ENCODE measurements around the gene CD109.

CD109 gene

GRCh38 chr6:73695619-73696421 is at the start of gene CD109:
TSS of gene CD109 (plus strand) at chr6:73696203. CDS start at chr6:73696216, 13 bp downstream.
- Histone ChIP-seq H3K4me3 (ENCODE audit: low read depth, low read length) (peak within 1 kb of the TSS; percentile 69), H3K9ac (ENCODE audit: low read depth, low read length) (peak within 1 kb of the TSS; percentile 32), H3K36me3 (ENCODE audit: control insufficient read depth, insufficient read depth, low read length) (no peaks in the 10 kb centered on the region), H3K9me3 (ENCODE audit: control insufficient read depth, insufficient read depth, low read length) (no peaks in the 10 kb centered on the region), H3K4me1 (ENCODE audit: control insufficient read depth, insufficient read depth, low read length) (peaks cover 7% of the 10 kb centered on the region), H3K27me3 (ENCODE audit: control insufficient read depth, insufficient read depth, low read length) (peaks cover 9% of the 10 kb centered on the region)

GRCh38 chr6:73648166-73648565 is 47.8 kb upstream of the CD109 start:
- Histone ChIP-seq H3K36me3 (ENCODE audit: control insufficient read depth, insufficient read depth, low read length) (no peaks in the 10 kb centered on the region), H3K27me3 (ENCODE audit: control insufficient read depth, insufficient read depth, low read length) (no peaks in the 10 kb centered on the region), H3K9me3 (ENCODE audit: control insufficient read depth, insufficient read depth, low read length) (no peaks in the 10 kb centered on the region), H3K4me1 (ENCODE audit: control insufficient read depth, insufficient read depth, low read length) (peaks cover 3% of the 10 kb centered on the region), H3K9ac (ENCODE audit: low read depth, low read length) (no peak overlapping the region), H3K4me3 (ENCODE audit: low read depth, low read length) (no peak overlapping the region)

GRCh38 chr6:73649783-73650182 is 46.2 kb upstream of the CD109 start:
- H3K36me3 ChIP-seq (ENCODE audit: control insufficient read depth, insufficient read depth, low read length) = no peaks in the 10 kb centered on the region
- H3K4me3 ChIP-seq (ENCODE audit: low read depth, low read length) = no peak overlapping the region
- H3K27me3 ChIP-seq (ENCODE audit: control insufficient read depth, insufficient read depth, low read length) = no peaks in the 10 kb centered on the region
- H3K9me3 ChIP-seq (ENCODE audit: control insufficient read depth, insufficient read depth, low read length) = no peaks in the 10 kb centered on the region
- H3K9ac ChIP-seq (ENCODE audit: low read depth, low read length) = no peak overlapping the region
- H3K4me1 ChIP-seq (ENCODE audit: control insufficient read depth, insufficient read depth, low read length) = peaks cover 4% of the 10 kb centered on the region

- Histone ChIP-seq H3K9me3 (ENCODE audit: control insufficient read depth, insufficient read depth, low read length) (no peaks in the 10 kb centered on the region), H3K4me3 (ENCODE audit: low read depth, low read length) (peak overlapping the region; percentile 76), H3K36me3 (ENCODE audit: control insufficient read depth, insufficient read depth, low read length) (no peaks in the 10 kb centered on the region), H3K27me3 (ENCODE audit: control insufficient read depth, insufficient read depth, low read length) (no peaks in the 10 kb centered on the region), H3K9ac (ENCODE audit: low read depth, low read length) (no peak overlapping the region), H3K4me1 (ENCODE audit: control insufficient read depth, insufficient read depth, low read length) (peaks cover 8% of the 10 kb centered on the region)
These were observed 43.1 kb upstream of the CD109 start for GRCh38 chr6:73652637-73653570.

GRCh38 chr6:73653571-73654424 is 42.2 kb upstream of the CD109 start, which contains the start of gene SLC17A5:
TSS of gene SLC17A5 (minus strand) at chr6:73653992. CDS start at chr6:73653886, 106 bp downstream.
- Histone ChIP-seq H3K27me3 (ENCODE audit: control insufficient read depth, insufficient read depth, low read length) (no peaks in the 10 kb centered on the region), H3K9me3 (ENCODE audit: control insufficient read depth, insufficient read depth, low read length) (no peaks in the 10 kb centered on the region), H3K4me1 (ENCODE audit: control insufficient read depth, insufficient read depth, low read length) (peaks cover 8% of the 10 kb centered on the region), H3K36me3 (ENCODE audit: control insufficient read depth, insufficient read depth, low read length) (no peaks in the 10 kb centered on the region), H3K9ac (ENCODE audit: low read depth, low read length) (peak within 1 kb of the TSS; percentile 74), H3K4me3 (ENCODE audit: low read depth, low read length) (peak within 1 kb of the TSS; percentile 76)

GRCh38 chr6:73655341-73655917 is 40.6 kb upstream of the CD109 start:
- Histone ChIP-seq H3K4me3 (ENCODE audit: low read depth, low read length) (no peak overlapping the region), H3K36me3 (ENCODE audit: control insufficient read depth, insufficient read depth, low read length) (no peaks in the 10 kb centered on the region), H3K9me3 (ENCODE audit: control insufficient read depth, insufficient read depth, low read length) (no peaks in the 10 kb centered on the region), H3K9ac (ENCODE audit: low read depth, low read length) (no peak overlapping the region), H3K27me3 (ENCODE audit: control insufficient read depth, insufficient read depth, low read length) (no peaks in the 10 kb centered on the region), H3K4me1 (ENCODE audit: control insufficient read depth, insufficient read depth, low read length) (peaks cover 8% of the 10 kb centered on the region)

GRCh38 chr6:73656531-73657145 is 39.4 kb upstream of the CD109 start:
- H3K9me3 ChIP-seq (ENCODE audit: control insufficient read depth, insufficient read depth, low read length) = no peaks in the 10 kb centered on the region
- H3K9ac ChIP-seq (ENCODE audit: low read depth, low read length) = no peak overlapping the region
- H3K36me3 ChIP-seq (ENCODE audit: control insufficient read depth, insufficient read depth, low read length) = no peaks in the 10 kb centered on the region
- peaks cover 8% of the 10 kb centered on the region for H3K4me1 ChIP-seq (ENCODE audit: control insufficient read depth, insufficient read depth, low read length)
- H3K4me3 ChIP-seq (ENCODE audit: low read depth, low read length) = no peak overlapping the region
- no peaks in the 10 kb centered on the region for H3K27me3 ChIP-seq (ENCODE audit: control insufficient read depth, insufficient read depth, low read length)

GRCh38 chr6:73657201-73657600 is 38.8 kb upstream of the CD109 start:
- H3K4me3 ChIP-seq (ENCODE audit: low read depth, low read length) = no peak overlapping the region
- H3K4me1 ChIP-seq (ENCODE audit: control insufficient read depth, insufficient read depth, low read length) = peaks cover 8% of the 10 kb centered on the region
- no peaks in the 10 kb centered on the region for H3K36me3 ChIP-seq (ENCODE audit: control insufficient read depth, insufficient read depth, low read length)
- H3K9me3 ChIP-seq (ENCODE audit: control insufficient read depth, insufficient read depth, low read length) = no peaks in the 10 kb centered on the region
- H3K27me3 ChIP-seq (ENCODE audit: control insufficient read depth, insufficient read depth, low read length) = no peaks in the 10 kb centered on the region
- H3K9ac ChIP-seq (ENCODE audit: low read depth, low read length) = no peak overlapping the region

- Histone ChIP-seq H3K36me3 (ENCODE audit: control insufficient read depth, insufficient read depth, low read length) (no peaks in the 10 kb centered on the region), H3K9me3 (ENCODE audit: control insufficient read depth, insufficient read depth, low read length) (no peaks in the 10 kb centered on the region)
These were observed 31.3 kb upstream of the CD109 start for GRCh38 chr6:73664701-73665100.

GRCh38 chr6:73665686-73666319 is 30.2 kb upstream of the CD109 start:
- Histone ChIP-seq H3K9ac (ENCODE audit: low read depth, low read length) (no peak overlapping the region), H3K36me3 (ENCODE audit: control insufficient read depth, insufficient read depth, low read length) (no peaks in the 10 kb centered on the region), H3K4me1 (ENCODE audit: control insufficient read depth, insufficient read depth, low read length) (no peaks in the 10 kb centered on the region), H3K9me3 (ENCODE audit: control insufficient read depth, insufficient read depth, low read length) (no peaks in the 10 kb centered on the region), H3K4me3 (ENCODE audit: low read depth, low read length) (no peak overlapping the region), H3K27me3 (ENCODE audit: control insufficient read depth, insufficient read depth, low read length) (no peaks in the 10 kb centered on the region)

More at GRCh38 chr6:73664701-73665100, 31.3 kb upstream of the CD109 start:
- no peaks in the 10 kb centered on the region for H3K4me1 ChIP-seq (ENCODE audit: control insufficient read depth, insufficient read depth, low read length)
- no peak overlapping the region for H3K9ac ChIP-seq (ENCODE audit: low read depth, low read length)
- H3K4me3 ChIP-seq (ENCODE audit: low read depth, low read length) = no peak overlapping the region
- H3K27me3 ChIP-seq (ENCODE audit: control insufficient read depth, insufficient read depth, low read length) = no peaks in the 10 kb centered on the region
